GM13977 (cell line): Measurements from ENCODE around the gene NBPF6.
"Not testable (repeated sequence)": the region's sequence is repeated elsewhere in the genome, so short reads cannot be mapped to it uniquely, and the experiment has no call there.

Experiments used
- DNase-seq: peaks from one replicate; pipeline ENCODE4 v3.0.0; 2012; ENCODE audit warnings: low spot score
- in situ Hi-C: fragments of 300-500 bp; cut with MboI; formaldehyde crosslinking; loops from one replicate; pipeline ENCODE4 v1.12.0; 2022; ENCODE audit warnings: low sequenced_read_pairs, low pct_unique_long_range_greater_than_20kb, mixed read lengths, inconsistent platforms; ENCODE audit not compliant: unreplicated experiment

The NBPF6 gene, protein sequence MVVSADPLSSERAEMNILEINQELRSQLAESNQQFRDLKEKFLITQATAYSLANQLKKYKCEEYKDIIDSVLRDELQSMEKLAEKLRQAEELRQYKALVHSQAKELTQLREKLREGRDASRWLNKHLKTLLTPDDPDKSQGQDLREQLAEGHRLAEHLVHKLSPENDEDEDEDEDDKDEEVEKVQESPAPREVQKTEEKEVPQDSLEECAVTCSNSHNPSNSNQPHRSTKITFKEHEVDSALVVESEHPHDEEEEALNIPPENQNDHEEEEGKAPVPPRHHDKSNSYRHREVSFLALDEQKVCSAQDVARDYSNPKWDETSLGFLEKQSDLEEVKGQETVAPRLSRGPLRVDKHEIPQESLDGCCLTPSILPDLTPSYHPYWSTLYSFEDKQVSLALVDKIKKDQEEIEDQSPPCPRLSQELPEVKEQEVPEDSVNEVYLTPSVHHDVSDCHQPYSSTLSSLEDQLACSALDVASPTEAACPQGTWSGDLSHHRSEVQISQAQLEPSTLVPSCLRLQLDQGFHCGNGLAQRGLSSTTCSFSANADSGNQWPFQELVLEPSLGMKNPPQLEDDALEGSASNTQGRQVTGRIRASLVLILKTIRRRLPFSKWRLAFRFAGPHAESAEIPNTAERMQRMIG

GRCh38 chr1:108450043-108450442 lies at the start of gene NBPF6:
TSS of gene NBPF6 (plus strand) at chr1:108450343. CDS start at chr1:108450602, 259 bp downstream.
- DNase-seq, in situ Hi-C loops: not testable (repeated sequence)

DNA sequence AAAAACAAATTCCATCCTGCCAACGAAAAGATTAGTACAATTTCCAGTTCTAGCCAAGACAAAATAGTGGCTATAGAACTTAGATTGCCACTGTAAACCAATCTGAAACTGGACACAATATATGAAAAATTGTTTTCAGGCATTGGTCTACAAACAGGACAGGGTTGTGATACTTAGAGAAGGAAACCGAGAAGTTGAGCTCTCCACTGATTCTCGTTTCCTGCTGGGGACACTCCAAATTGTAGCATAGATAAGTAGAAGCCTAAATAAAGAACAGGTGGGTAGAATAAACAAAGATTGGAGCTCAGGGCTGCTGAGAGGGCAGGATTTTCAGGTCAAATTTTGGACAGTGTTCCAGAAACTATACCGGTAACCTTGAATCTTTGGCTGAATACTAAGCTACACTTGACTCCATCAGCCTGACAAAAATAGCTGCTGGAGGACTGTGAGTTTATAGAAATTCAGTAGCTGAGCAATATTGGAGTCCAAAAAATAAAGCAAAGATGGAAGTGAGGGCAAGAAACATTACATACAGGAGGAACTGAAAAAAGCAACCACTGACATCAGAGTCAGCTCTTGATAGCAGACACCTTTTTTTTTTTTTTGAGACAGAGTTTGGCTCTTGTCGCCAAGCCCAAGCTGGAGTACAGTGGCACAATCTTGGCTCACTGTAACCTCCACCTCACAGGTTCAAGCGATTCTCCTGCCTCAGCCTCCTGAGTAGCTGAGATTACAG lies 38.9 kb upstream of the NBPF6 start:
- DNase-seq, in situ Hi-C loops: not testable (repeated sequence)

DNA sequence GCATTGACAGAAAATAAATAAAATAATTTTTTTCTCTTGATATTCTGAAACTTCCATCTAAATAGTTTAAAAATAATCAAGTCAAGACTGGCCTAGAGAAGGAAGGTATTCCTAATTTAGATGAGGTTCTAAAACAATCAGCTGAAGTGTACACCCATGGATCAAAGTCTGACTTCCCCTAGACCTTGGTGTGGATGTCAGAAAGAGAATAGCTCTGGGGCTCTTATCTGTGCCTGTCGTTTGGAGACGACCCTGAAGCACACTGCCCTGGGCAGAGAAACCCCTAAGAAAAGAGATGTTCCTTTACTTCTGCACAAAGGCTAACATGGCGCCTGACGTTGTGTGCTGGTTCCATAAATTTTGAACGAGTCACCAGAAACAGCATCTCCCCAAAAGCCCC lies 30.0 kb upstream of the NBPF6 start:
- in situ Hi-C loops, DNase-seq: not testable (repeated sequence)

DNA sequence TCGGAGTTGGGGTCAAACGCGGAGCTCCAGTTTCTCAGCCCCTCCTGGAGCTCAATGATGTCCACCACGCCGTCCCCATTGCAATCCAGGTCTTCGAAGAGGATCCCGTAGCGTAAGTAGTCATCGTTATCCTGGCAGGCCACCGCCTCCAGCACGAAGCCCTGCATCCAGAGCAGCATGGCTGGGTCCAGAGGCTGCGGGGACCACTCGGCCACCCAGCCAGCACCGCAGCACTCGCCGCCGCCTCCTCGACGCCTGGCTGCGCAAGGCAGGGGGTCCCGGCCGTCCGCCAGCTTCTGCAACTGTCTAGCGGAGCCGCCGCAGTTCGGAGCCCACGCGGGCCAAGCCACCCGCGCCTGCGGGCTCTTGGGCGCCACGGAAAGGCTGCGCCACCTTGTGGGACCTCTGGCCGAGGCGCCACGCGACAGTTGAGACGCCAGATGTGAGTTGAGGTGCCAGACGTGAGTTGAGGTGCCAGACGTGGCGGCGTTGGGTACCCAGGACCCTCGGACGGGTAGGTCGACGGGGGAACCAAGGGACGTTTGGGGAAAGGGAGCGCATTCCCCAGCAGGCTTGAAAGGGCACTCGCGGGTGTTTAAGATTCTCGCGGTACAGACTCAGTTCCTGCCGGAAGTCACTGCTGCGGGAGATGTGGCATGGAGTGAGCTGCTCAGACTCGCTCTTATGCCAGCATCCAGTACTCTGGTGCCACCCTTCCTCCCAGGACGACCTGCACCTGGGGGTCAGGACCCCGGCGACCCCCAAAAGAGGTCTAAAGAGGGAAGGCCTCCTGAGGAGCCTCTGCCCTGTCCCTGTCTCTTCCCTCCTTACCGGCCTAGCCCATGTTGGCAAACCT lies 28.9 kb upstream of the NBPF6 start:
- DNase-seq, in situ Hi-C loops: not testable (repeated sequence)

- DNase-seq, in situ Hi-C loops: not testable (repeated sequence)
Observed at GRCh38 chr1:108426877-108427276, 23.3 kb upstream of the NBPF6 start.

DNA sequence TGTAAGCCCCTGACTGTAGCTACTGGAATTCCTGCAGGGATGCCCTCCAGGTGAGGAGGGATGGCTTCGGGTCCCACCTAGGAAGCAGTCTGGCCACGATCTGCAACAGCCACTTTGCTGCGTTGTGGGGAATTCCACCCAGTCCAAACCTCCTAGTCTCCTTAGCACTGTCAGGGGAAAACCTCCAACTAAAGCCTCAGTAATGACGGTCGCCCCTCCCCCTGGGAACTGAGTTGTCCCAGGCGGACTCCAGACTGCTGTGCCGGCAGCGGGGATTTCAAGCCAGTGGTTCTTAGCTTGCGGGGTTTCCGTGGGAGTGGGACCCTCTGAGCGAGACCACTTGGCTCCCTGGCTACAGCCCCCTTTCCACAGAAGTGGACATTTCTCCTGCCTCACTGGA lies 18.1 kb upstream of the NBPF6 start:
- in situ Hi-C loops, DNase-seq: not testable (repeated sequence)

GRCh38 chr1:108433404-108433803 lies 16.7 kb upstream of the NBPF6 start:
- DNase-seq, in situ Hi-C loops: not testable (repeated sequence)

DNA sequence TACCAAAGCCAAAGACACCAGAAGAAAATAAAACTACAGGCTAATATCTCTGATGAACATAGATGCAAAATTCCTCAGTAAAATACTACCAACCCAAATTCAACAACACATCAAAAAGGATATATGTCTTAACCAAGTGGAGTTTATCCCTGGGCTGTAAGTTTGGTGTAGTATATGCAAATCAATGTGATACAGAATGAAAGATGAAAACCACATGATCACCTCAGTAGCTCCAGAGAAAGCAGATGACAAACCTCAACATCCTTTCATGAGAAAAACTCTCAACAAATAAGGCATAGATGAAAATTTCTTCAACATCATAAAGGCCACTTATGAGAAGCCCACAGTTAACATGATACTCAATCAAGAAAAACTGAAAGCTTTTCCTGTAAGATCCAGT lies 11.6 kb upstream of the NBPF6 start:
- in situ Hi-C loops, DNase-seq: not testable (repeated sequence)

DNA sequence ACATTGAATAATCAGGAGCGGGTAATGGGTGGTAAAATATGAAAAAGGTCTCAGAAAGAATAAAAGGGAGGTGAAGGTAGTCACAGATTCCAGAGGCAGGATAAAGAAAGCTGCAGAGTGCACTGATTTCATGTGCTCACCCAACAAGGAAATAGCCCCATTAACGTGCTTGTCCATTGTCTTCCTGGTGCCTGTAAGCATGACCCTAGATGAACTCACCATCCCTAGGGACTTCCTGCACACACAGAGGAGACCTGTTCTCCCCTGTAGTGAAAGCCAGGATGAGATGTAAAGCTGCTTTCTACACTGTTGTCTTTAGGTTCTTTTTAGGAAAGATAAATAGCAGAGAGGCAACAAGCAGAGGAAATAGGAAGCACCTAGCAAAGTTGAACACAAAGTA lies 4.4 kb downstream of the NBPF6 start:
- not testable (repeated sequence) for DNase-seq

DNA sequence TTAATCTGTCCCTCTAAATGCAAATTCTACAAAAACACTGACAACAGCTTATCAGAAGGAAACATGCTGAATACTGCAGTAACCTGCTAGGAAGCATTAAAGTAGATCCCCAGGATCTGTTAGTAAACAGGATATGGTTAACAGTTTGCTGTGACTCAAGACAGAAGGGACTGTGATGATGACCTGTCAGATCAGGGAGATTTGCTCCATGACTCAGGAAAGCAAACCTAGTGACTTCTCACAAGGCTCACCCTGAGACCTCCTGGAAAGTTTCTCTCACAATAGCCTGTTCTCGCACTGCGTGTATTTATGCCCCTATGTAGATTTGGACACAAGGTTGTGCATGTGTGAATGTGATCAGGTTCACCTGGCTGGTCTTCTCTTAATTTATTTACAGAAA lies 8.5 kb downstream of the NBPF6 start:
- in situ Hi-C loops: not testable (repeated sequence)

More for the DNA sequence above, 4.4 kb downstream of the NBPF6 start:
- in situ Hi-C loops: not testable (repeated sequence)

GRCh38 chr1:108461758-108462157 lies 11.6 kb downstream of the NBPF6 start:
- in situ Hi-C loops, DNase-seq: not testable (repeated sequence)

More for the DNA sequence above, 8.5 kb downstream of the NBPF6 start:
- not testable (repeated sequence) for DNase-seq

GRCh38 chr1:108463962-108464361 lies 13.8 kb downstream of the NBPF6 start:
- in situ Hi-C loops, DNase-seq: not testable (repeated sequence)

DNA sequence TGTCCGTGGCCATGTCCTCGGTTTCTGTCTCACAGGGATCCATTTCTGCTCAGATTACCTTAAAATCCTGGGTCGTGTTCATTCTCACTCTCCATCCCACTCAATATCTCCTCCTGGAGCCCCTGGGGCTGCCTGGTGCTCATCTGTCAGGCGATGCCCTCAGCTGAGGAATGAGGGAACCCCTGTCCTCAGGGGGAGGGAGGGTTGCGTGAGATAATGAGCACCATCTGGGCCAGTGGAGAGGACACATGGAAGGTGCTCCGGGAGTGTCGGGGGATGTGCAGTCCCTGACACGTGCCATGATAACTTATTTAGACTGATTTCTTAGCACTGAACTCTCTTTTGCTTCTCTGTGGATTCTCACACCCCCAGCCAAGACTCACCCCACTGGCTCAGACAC lies 16.0 kb downstream of the NBPF6 start:
- in situ Hi-C loops, DNase-seq: not testable (repeated sequence)

DNA sequence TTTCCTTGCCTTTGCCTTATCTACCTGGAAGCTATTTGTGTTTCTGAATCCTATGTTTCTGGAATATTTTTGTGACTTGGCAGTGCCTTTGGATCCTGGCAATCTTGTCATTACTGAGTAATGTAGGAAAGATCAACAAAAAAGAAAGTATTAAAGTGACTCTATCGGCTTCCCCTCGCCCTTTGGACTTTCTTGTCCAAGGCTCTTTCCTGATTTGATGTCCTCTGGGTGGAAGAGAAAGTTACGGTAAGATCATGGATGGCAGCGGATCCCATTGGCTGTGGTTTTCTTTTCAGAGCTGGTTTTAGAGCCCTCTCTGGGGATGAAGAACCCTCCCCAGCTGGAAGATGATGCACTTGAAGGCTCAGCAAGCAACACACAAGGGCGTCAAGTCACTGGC lies 17.0 kb downstream of the NBPF6 start:
- DNase-seq, in situ Hi-C loops: not testable (repeated sequence)

- DNase-seq, in situ Hi-C loops: not testable (repeated sequence)
Observed at GRCh38 chr1:108470750-108471149, 20.6 kb downstream of the NBPF6 start.

DNA sequence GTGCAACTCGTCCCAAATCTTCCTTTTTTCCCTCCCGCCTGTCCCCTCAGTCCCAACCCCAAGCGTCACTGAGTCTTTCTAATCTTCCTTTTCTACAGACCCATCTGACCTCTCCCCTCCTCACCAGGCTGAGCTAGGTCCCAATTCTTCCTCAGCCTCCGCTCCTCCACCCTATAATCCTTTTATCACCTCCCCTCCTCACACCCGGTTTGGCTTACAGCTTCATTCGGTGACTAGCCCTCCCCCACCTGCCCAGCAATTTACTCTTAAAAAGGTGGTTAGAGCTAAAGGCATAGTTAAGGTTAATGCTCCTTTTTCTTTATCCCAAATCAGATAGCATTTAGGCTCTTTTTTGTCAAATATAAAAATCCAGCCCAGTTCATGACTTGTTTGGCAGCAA lies 24.4 kb downstream of the NBPF6 start:
- in situ Hi-C loops, DNase-seq: not testable (repeated sequence)
